H9 (cell line): Measurements from ENCODE around the gene IGF2BP2. TPM values are rescaled to one million over a fixed set of nuclear protein-coding genes. Genes with fewer than 3 reads are reported as not detected.

ENCODE experiments used
- DNase-seq: peaks from one replicate; pipeline ENCODE4 v3.0.0-alpha.2; 2017
- H2AFZ ChIP-seq: one replicate; pipeline ENCODE4 v1.6.1; 2013; ENCODE audit warnings: mild to moderate bottlenecking, low read length, control low read depth, moderate library complexity
- H2AK5ac ChIP-seq: 2 replicates; pipeline ENCODE4 v1.6.1; 2013; ENCODE audit warnings: low read length, control low read depth, mixed read lengths; ENCODE audit not compliant: insufficient read length
- H2BK120ac ChIP-seq: one replicate; pipeline ENCODE4 v1.6.1; 2013; ENCODE audit warnings: low read depth, mild to moderate bottlenecking, low read length, control low read depth, inconsistent platforms; ENCODE audit not compliant: poor library complexity, severe bottlenecking
- H2BK12ac ChIP-seq: 2 replicates; pipeline ENCODE4 v1.6.1; 2013; ENCODE audit warnings: low read length, control low read depth, mixed read lengths, low read depth; ENCODE audit not compliant: insufficient read length
- H2BK15ac ChIP-seq: 2 replicates; pipeline ENCODE4 v1.6.1; 2013; ENCODE audit warnings: low read depth, low read length, control low read depth
- H2BK20ac ChIP-seq: one replicate; pipeline ENCODE4 v1.6.1; 2013; ENCODE audit warnings: low read depth, mild to moderate bottlenecking, low read length, control low read depth, inconsistent platforms; ENCODE audit not compliant: poor library complexity, severe bottlenecking
- H2BK5ac ChIP-seq: 2 replicates; pipeline ENCODE4 v1.6.1; 2013; ENCODE audit warnings: low read length, control low read depth, mixed read lengths; ENCODE audit not compliant: insufficient read length
- H3K14ac ChIP-seq: 2 replicates; pipeline ENCODE4 v1.6.1; 2013; ENCODE audit warnings: low read length, control low read depth; ENCODE audit not compliant: insufficient read depth
- H3K18ac ChIP-seq: 2 replicates; pipeline ENCODE4 v1.6.1; 2013; ENCODE audit warnings: low read depth, mild to moderate bottlenecking, mixed read lengths, low read length, control low read depth; ENCODE audit not compliant: insufficient read length
- H3K23ac ChIP-seq: 2 replicates; pipeline ENCODE4 v1.6.1; 2013; ENCODE audit warnings: low read length, control low read depth, mixed read lengths, low read depth; ENCODE audit not compliant: insufficient read length
- H3K23me2 ChIP-seq: 2 replicates; pipeline ENCODE4 v1.6.1; 2013; ENCODE audit warnings: low read depth, mild to moderate bottlenecking, mixed read lengths, low read length, control low read depth; ENCODE audit not compliant: insufficient read length, poor library complexity, severe bottlenecking
- H3K27ac ChIP-seq: 2 replicates; pipeline ENCODE4 v1.5.1; 2013; ENCODE audit warnings: low read length, control low read depth, mixed read lengths, low read depth; ENCODE audit not compliant: insufficient read length
- H3K27me3 ChIP-seq: 2 replicates; pipeline ENCODE4 v1.6.1; 2013; ENCODE audit warnings: low read length, control low read depth, inconsistent platforms; ENCODE audit not compliant: insufficient read depth
- H3K4ac ChIP-seq: 2 replicates; pipeline ENCODE4 v1.6.1; 2013; ENCODE audit warnings: low read depth, mild to moderate bottlenecking, control low read depth, inconsistent platforms, low read length, moderate library complexity
- H3K4me1 ChIP-seq: 2 replicates; pipeline ENCODE4 v1.6.1; 2013; ENCODE audit warnings: low read length, control low read depth, inconsistent platforms; ENCODE audit not compliant: insufficient read depth
- H3K4me2 ChIP-seq: 2 replicates; pipeline ENCODE4 v1.6.1; 2013; ENCODE audit warnings: low read length, control low read depth, mixed read lengths; ENCODE audit not compliant: insufficient read length, insufficient read depth
- H3K56ac ChIP-seq: 2 replicates; pipeline ENCODE4 v1.6.1; 2013; ENCODE audit warnings: low read depth, mild to moderate bottlenecking, mixed read lengths, low read length, control low read depth; ENCODE audit not compliant: insufficient read length
- H3K79me1 ChIP-seq: 2 replicates; pipeline ENCODE4 v1.6.1; 2013; ENCODE audit warnings: low read depth, mild to moderate bottlenecking, moderate library complexity, low read length, control low read depth, inconsistent platforms; ENCODE audit not compliant: insufficient read depth, poor library complexity, severe bottlenecking
- H3K79me2 ChIP-seq: 2 replicates; pipeline ENCODE4 v1.6.1; 2013; ENCODE audit warnings: low read length, control low read depth, inconsistent platforms; ENCODE audit not compliant: insufficient read depth
- H3K9ac ChIP-seq: 2 replicates; pipeline ENCODE4 v1.6.1; 2013; ENCODE audit warnings: low read length, control low read depth, mixed read lengths; ENCODE audit not compliant: insufficient read length; ENCODE audit errors: extremely low read depth
- H3K9me3 ChIP-seq: one replicate; pipeline ENCODE4 v1.6.1; 2013; ENCODE audit warnings: low read depth, low read length, inconsistent platforms; ENCODE audit not compliant: control insufficient read depth
- H3T11ph ChIP-seq: one replicate; pipeline ENCODE4 v1.6.1; 2013; ENCODE audit warnings: mild to moderate bottlenecking, low read length, control low read depth, inconsistent platforms
- H4K20me1 ChIP-seq: one replicate; pipeline ENCODE4 v1.6.1; 2013; ENCODE audit not compliant: control insufficient read depth, insufficient read length, insufficient read depth
- H4K5ac ChIP-seq: 2 replicates; pipeline ENCODE4 v1.6.1; 2013; ENCODE audit warnings: low read depth, mild to moderate bottlenecking, mixed read lengths, low read length, control low read depth; ENCODE audit not compliant: insufficient read length
- H4K8ac ChIP-seq: replicated peaks from 2 replicates; pipeline ENCODE4 v1.6.1; 2013; ENCODE audit warnings: low read length, control low read depth, mixed read lengths, low read depth; ENCODE audit not compliant: insufficient read length
- H4K91ac ChIP-seq: 2 replicates; pipeline ENCODE4 v1.6.1; 2013; ENCODE audit warnings: low read depth, mild to moderate bottlenecking, moderate library complexity, mixed read lengths, low read length, control low read depth; ENCODE audit not compliant: insufficient read length
- H3K27ac Mint-ChIP-seq, 3 experiments: 2 replicates in 2 of 3; 3 replicates in 1 of 3; pipeline ENCODE4 v1.8.0; 2020 to 2021; ENCODE audit warnings: mixed read lengths in 3 of 3, mild to moderate bottlenecking in 1 of 3, moderate library complexity in 1 of 3
- H3K27me3 Mint-ChIP-seq: 2 replicates; pipeline ENCODE4 v1.8.0; 2021; ENCODE audit warnings: low read depth, mild to moderate bottlenecking, moderate library complexity, mixed read lengths
- H3K36me3 Mint-ChIP-seq, 3 experiments: 2 replicates in 2 of 3; 3 replicates in 1 of 3; pipeline ENCODE4 v1.8.0; 2020 to 2021; ENCODE audit warnings: low read depth in 3 of 3, mixed read lengths in 3 of 3; ENCODE audit not compliant: insufficient read depth in 1 of 3
- H3K4me1 Mint-ChIP-seq, 2 experiments: 2 replicates each; pipeline ENCODE4 v1.8.0; 2020; ENCODE audit warnings: mixed read lengths in 2 of 2
- H3K4me3 Mint-ChIP-seq, 2 experiments: 2 replicates in 1 of 2; 3 replicates in 1 of 2; pipeline ENCODE4 v1.8.0; 2020 to 2021; ENCODE audit warnings: mild to moderate bottlenecking in 2 of 2, mixed read lengths in 2 of 2, moderate library complexity in 1 of 2
- H3K9me3 Mint-ChIP-seq, 2 experiments: 2 replicates in 1 of 2; 3 replicates in 1 of 2; pipeline ENCODE4 v1.8.0; 2020; ENCODE audit warnings: mild to moderate bottlenecking in 2 of 2, mixed read lengths in 2 of 2, moderate library complexity in 1 of 2
- CTCF ChIP-seq: fragments of 200-600 bp; sonication (generic); conservative IDR thresholded peaks from 3 replicates; pipeline ENCODE4 v1.8.0; 2021; ENCODE audit warnings: antibody characterized with exemption, mild to moderate bottlenecking
- WGBS: extraction: QIAGEN DNeasy Blood & Tissue Kit; methylation state at CpG from one replicate; pipeline ENCODE4 v1.1.7; 2013; ENCODE audit warnings: missing lambda C conversion rate, low lambda C conversion rate, mixed read lengths; ENCODE audit not compliant: insufficient read length; ENCODE audit errors: extremely low coverage; 5-methylcytosine and 5-hydroxymethylcytosine counted together
- total RNA-seq: library from RNA; stranded (reverse); gene quantifications from 2 replicates; pipeline ENCODE4 v1.2.1, GENCODE V29; 2021

The IGF2BP2 gene
- total RNA-seq, 1 experiment from 2014 or later, result 130 TPM

GRCh38 chr3:185781759-185782158 lies 43.1 kb downstream of the IGF2BP2 start:
- no peak overlapping the region for H2AK5ac ChIP-seq
- H3K4me1 Mint-ChIP-seq, result peaks cover 78 to 85% of the 10 kb centered on the region in 2 experiments
- H4K20me1 ChIP-seq, result no peaks in the 10 kb centered on the region

More at GRCh38 chr3:185781759-185782158, 43.1 kb downstream of the IGF2BP2 start:
- Histone ChIP-seq H3K23ac (no peak overlapping the region), H3K56ac (no peak overlapping the region), H2BK12ac (no peak overlapping the region), H4K8ac (no peak overlapping the region), H3K79me1 (peaks cover 8% of the 10 kb centered on the region), H3K4me2 (no peak overlapping the region), H2AFZ (no peak overlapping the region), H3K79me2 (peaks cover 41% of the 10 kb centered on the region), H3K4ac (no peak overlapping the region), H4K5ac (no peak overlapping the region), H4K91ac (no peak overlapping the region), H3K4me1 (peaks cover 19% of the 10 kb centered on the region), H3K18ac (no peak overlapping the region), H3T11ph (no peak overlapping the region), H3K27ac (no peak overlapping the region), H2BK5ac (no peak overlapping the region), H2BK15ac (no peak overlapping the region), H2BK120ac (no peak overlapping the region), H3K23me2 (no peaks in the 10 kb centered on the region), H2BK20ac (no peak overlapping the region), H3K9me3 (no peaks in the 10 kb centered on the region), H3K9ac (no peak overlapping the region), H3K14ac (no peak overlapping the region), H3K27me3 (no peaks in the 10 kb centered on the region)
- Mint-ChIP-seq H3K27me3 (no peaks in the 10 kb centered on the region; the same call in 1 of the 2 replicates), H3K9me3 (no peaks in the 10 kb centered on the region), H3K36me3 (peaks cover 7 to 19% (median 7%) of the 10 kb centered on the region in 3 experiments; a peak in 6 of 7 replicates), H3K27ac (peak overlapping the region; percentile 58 to 70 (median 68); a peak in 3 of 7 replicates), H3K4me3 (no peak overlapping the region)
- DNase-seq, result no peak
- WGBS, result no CpG with 5 or more reads among the region's 3 CpGs
- no peak for TF ChIP-seq CTCF
